Caco-2 (cell line): ENCODE results near the gene GRAMD1A. TPM values are rescaled to one million over a fixed set of nuclear protein-coding genes. Genes with fewer than 3 reads are reported as not detected.

Source experiments
- BruUV-seq: library from RNA; stranded (reverse); fragments of 400-500 nt; replicated peaks from 2 replicates; lab custom pipeline; 2021; lab: Mats Ljungman, UMichigan
- CTCF ChIA-PET: fragments of 300-600 bp; sonication (Branson Sonifier 250); formaldehyde crosslinking; loops from one replicate; lab custom pipeline; 2022; ENCODE audit warnings: antibody characterized with exemption; lab: Charles Lee
- POLR2A ChIA-PET: fragments of 300-600 bp; sonication (Branson Sonifier 250); formaldehyde crosslinking; loops from one replicate; lab custom pipeline; 2022; ENCODE audit warnings: antibody characterized with exemption; lab: Charles Lee
- DNase-seq, 2 experiments: peaks; one replicate each; pipeline versions ENCODE4 v3.0.0 to v3.0.0-alpha.2; 2020 to 2022
- H3K27me3 ChIP-seq: replicated peaks from 2 replicates; pipeline ENCODE4 v1.6.0; 2011; ENCODE audit warnings: low read length; ENCODE audit not compliant: control insufficient read depth, insufficient read depth
- H3K36me3 ChIP-seq: 2 replicates; pipeline ENCODE4 v1.5.1; 2011; ENCODE audit warnings: low read length; ENCODE audit not compliant: control insufficient read depth, insufficient read depth
- H3K4me1 ChIP-seq: fragments of 250-450 bp; sonication (Bioruptor Pico); 2 replicates; pipeline ENCODE4 v1.5.1; 2020; ENCODE audit warnings: mild to moderate bottlenecking
- H3K4me3 ChIP-seq: 2 replicates; pipeline ENCODE4 v1.5.1; 2011; ENCODE audit warnings: low read depth, mild to moderate bottlenecking, control low read depth, low read length
- H3K9me3 ChIP-seq: fragments of 250-450 bp; sonication (Bioruptor Pico); 2 replicates; pipeline ENCODE4 v1.5.1; 2020; ENCODE audit warnings: mild to moderate bottlenecking, moderate library complexity
- H3K27ac Mint-ChIP-seq: one replicate; pipeline ENCODE4 v1.8.0; 2022; ENCODE audit warnings: mixed read lengths; ENCODE audit not compliant: unreplicated experiment
- H3K27me3 Mint-ChIP-seq: one replicate; pipeline ENCODE4 v1.8.0; 2022; ENCODE audit warnings: mixed read lengths; ENCODE audit not compliant: insufficient read depth, unreplicated experiment
- H3K36me3 Mint-ChIP-seq: one replicate; pipeline ENCODE4 v1.8.0; 2022; ENCODE audit warnings: mild to moderate bottlenecking, mixed read lengths; ENCODE audit not compliant: insufficient read depth, unreplicated experiment
- H3K4me1 Mint-ChIP-seq: one replicate; pipeline ENCODE4 v1.8.0; 2022; ENCODE audit warnings: low read depth, mixed read lengths; ENCODE audit not compliant: unreplicated experiment
- H3K4me3 Mint-ChIP-seq: one replicate; pipeline ENCODE4 v1.8.0; 2022; ENCODE audit warnings: mild to moderate bottlenecking, moderate library complexity, mixed read lengths; ENCODE audit not compliant: unreplicated experiment
- H3K9me3 Mint-ChIP-seq: one replicate; pipeline ENCODE4 v1.8.0; 2022; ENCODE audit warnings: mixed read lengths; ENCODE audit not compliant: unreplicated experiment
- CTCF ChIP-seq, 2 experiments: fragments of 200-600 bp in 1 of 2; IDR thresholded peaks; 1 replicate in 1 of 2; 2 replicates in 1 of 2; pipeline versions ENCODE4 v1.5.1 to v1.8.0; 2011 to 2022; ENCODE audit warnings: antibody characterized with exemption in 1 of 2, control low read depth in 1 of 2, inconsistent platforms in 1 of 2, low read depth in 1 of 2, low read length in 1 of 2, mild to moderate bottlenecking in 1 of 2, moderate library complexity in 1 of 2; ENCODE audit not compliant: insufficient read depth in 1 of 2, severe bottlenecking in 1 of 2, unreplicated experiment in 1 of 2
- intact Hi-C: fragments of 100-400 bp; cut with micrococcal nuclease; formaldehyde crosslinking; loops from one replicate; pipeline ENCODE4 v1.10.0; 2022; ENCODE audit not compliant: unreplicated experiment
- total RNA-seq: library from RNA; stranded (reverse); gene quantifications from 2 replicates; pipeline ENCODE4 v1.2.3, GENCODE V29; 2022

Gene GRAMD1A
- total RNA-seq, 1 experiment from 2014 or later = 110 TPM

- Mint-ChIP-seq H3K4me3 (no peak overlapping the region), H3K9me3 (no peaks in the 10 kb centered on the region), H3K27me3 (no peaks in the 10 kb centered on the region), H3K4me1 (peaks cover 39% of the 10 kb centered on the region), H3K36me3 (peaks cover 87% of the 10 kb centered on the region), H3K27ac (peak overlapping the region; percentile 23)
- TF ChIP-seq CTCF (IDR thresholded peaks at IDR 0.05; ENCODE audit: insufficient read depth in 1 of 2, low read depth in 1 of 2, low read length in 1 of 2, severe bottlenecking in 1 of 2, unreplicated experiment in 1 of 2) = no peak
- Histone ChIP-seq H3K36me3 (peaks cover 10% of the 10 kb centered on the region), H3K4me3 (no peak overlapping the region), H3K27me3 (no peaks in the 10 kb centered on the region), H3K9me3 (no peaks in the 10 kb centered on the region), H3K4me1 (peaks cover 33% of the 10 kb centered on the region)
- intact Hi-C loops = no loop called here
- CTCF ChIA-PET = interaction anchor here (0.6 kb wide), 1 partner anchor 971 kb away, joined by 3 read pairs; no protein-coding TSS in a partner anchor
- DNase-seq = peak in 1 of 2 experiments; percentile 26
- BruUV-seq = no TSS peak
- POLR2A ChIA-PET = no interaction called here
Observed at GRCh38 chr19:35008891-35009341, 8.8 kb downstream of the GRAMD1A start.

- BruUV-seq = no TSS peak
- Histone ChIP-seq H3K36me3 (peaks cover 11% of the 10 kb centered on the region), H3K4me1 (peaks cover 25% of the 10 kb centered on the region), H3K4me3 (no peak overlapping the region), H3K9me3 (no peaks in the 10 kb centered on the region), H3K27me3 (no peaks in the 10 kb centered on the region)
- Mint-ChIP-seq H3K4me3 (no peak overlapping the region), H3K9me3 (no peaks in the 10 kb centered on the region), H3K27me3 (no peaks in the 10 kb centered on the region), H3K27ac (peak overlapping the region; percentile 23), H3K4me1 (peaks cover 32% of the 10 kb centered on the region), H3K36me3 (peaks cover 95% of the 10 kb centered on the region)
- no peak for DNase-seq
- no peak for TF ChIP-seq CTCF (IDR thresholded peaks at IDR 0.05; ENCODE audit: insufficient read depth in 1 of 2, low read depth in 1 of 2, low read length in 1 of 2, severe bottlenecking in 1 of 2, unreplicated experiment in 1 of 2)
- CTCF ChIA-PET = interaction anchor here (0.6 kb wide), 1 partner anchor 972 kb away, joined by 3 read pairs; no protein-coding TSS in a partner anchor
- POLR2A ChIA-PET = interaction anchor here (0.6 kb wide), 1 partner anchor 12 kb away, joined by 3 read pairs; no protein-coding TSS in a partner anchor
- intact Hi-C loops = no loop called here
Observed at GRCh38 chr19:35009424-35010415, 9.6 kb downstream of the GRAMD1A start.

GRCh38 chr19:35011091-35011689 is 11.1 kb downstream of the GRAMD1A start:
- H3K27me3 Mint-ChIP-seq = no peaks in the 10 kb centered on the region
- no peaks in the 10 kb centered on the region for H3K27me3 ChIP-seq
- H3K4me1 ChIP-seq = peaks cover 12% of the 10 kb centered on the region
- no peaks in the 10 kb centered on the region for H3K9me3 ChIP-seq
- H3K27ac Mint-ChIP-seq = no peak overlapping the region
- H3K9me3 Mint-ChIP-seq = no peaks in the 10 kb centered on the region
- intact Hi-C loops = no loop called here
- POLR2A ChIA-PET = no interaction called here
- CTCF ChIA-PET = no interaction called here
- peaks cover 19% of the 10 kb centered on the region for H3K4me1 Mint-ChIP-seq
- peaks cover 96% of the 10 kb centered on the region for H3K36me3 Mint-ChIP-seq
- BruUV-seq = no TSS peak
- H3K4me3 Mint-ChIP-seq = no peak overlapping the region
- TF ChIP-seq CTCF (IDR thresholded peaks at IDR 0.05; ENCODE audit: insufficient read depth in 1 of 2, low read depth in 1 of 2, low read length in 1 of 2, severe bottlenecking in 1 of 2, unreplicated experiment in 1 of 2) = no peak
- peaks cover 13% of the 10 kb centered on the region for H3K36me3 ChIP-seq
- DNase-seq = no peak
- no peak overlapping the region for H3K4me3 ChIP-seq
